HFF-Myc (cell line): Measurements from ENCODE around the gene IRF7.

Experiments
- DNase-seq: peaks from one replicate; pipeline ENCODE4 v3.0.0-alpha.2; 2011; ENCODE audit warnings: low read depth; ENCODE audit errors: extremely low read depth
- H3K4me3 ChIP-seq: replicated peaks from 2 replicates; pipeline ENCODE4 v1.5.1; 2011; ENCODE audit warnings: low read depth, mild to moderate bottlenecking, control low read depth, low read length
- CTCF ChIP-seq: IDR thresholded peaks from 2 replicates; pipeline ENCODE4 v1.5.1; 2012; ENCODE audit warnings: mild to moderate bottlenecking, low read depth, low read length, control low read depth; ENCODE audit errors: missing control alignments

IRF7 gene

GRCh38 chr11:587978-588380 is 27.8 kb downstream of the IRF7 start:
- DNase-seq: no peak
- no peak for TF ChIP-seq CTCF
- no peak overlapping the region for H3K4me3 ChIP-seq

DNA sequence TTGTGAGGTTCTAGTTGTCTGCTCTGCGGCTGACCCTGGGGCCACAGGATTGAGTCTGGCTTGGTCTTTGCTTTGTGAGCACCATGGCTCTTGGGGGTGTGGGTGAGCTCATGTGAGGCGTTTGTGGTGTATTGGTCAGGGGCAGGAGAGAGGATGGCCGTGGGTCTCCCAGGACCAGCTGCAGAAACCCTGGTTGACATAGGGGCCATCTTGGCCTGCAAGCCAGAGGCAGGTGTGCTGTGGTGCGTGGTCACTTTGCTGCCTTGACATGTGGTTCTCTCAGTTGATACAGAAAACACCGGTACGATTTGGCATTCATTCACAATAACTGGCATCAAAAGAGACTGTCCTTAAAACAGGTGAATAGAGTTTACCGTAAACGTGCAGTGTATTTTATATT is 28.2 kb downstream of the IRF7 start:
- DNase-seq: no peak
- no peak for TF ChIP-seq CTCF
- H3K4me3 ChIP-seq: no peak overlapping the region

DNA sequence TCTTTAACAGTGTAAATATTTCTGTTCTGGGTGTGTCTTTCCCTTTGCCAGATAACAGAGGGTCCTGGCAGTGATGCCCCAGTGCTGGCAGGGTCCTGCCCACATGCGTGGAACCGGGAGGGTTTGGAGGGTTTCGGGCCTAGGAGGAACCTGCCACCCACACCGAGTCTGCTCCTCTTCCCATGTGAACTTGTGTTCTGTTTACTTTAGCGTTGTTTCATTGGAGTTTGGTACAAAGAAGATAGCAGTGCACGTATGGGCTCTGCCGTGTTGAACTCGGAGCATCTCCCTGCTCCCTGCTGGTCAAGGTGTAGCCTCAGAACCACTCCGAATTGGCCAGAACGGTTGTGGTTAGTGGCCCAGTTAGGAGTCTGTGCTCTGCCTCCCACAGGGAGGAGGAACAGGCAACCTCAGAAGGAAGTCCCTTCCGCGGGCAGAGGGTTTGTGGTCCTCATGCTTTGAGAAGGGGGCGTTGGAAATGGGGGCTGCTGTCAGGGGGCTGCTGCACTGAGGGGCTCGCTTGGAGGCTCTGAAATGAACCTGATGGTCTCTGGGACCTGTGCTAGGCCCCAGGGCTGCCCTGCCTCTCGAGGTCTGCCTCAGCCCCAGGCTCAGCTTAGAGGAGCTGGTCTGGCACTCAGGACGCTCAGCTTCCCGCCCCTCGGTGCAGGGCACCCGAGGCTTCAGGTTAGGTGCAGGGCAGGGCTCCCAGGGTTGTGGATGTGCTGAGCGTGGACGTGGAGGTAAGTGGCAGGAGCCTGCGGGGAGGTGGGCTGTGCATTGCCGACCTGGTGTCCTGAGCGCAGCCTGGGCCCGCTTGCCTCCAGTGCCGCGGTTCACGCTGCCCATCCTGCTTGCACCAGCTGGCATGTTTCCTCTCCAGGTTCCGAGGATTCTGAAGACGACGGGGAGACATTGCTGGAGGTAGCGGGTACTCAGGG is 29.1 kb downstream of the IRF7 start:
- no peak for DNase-seq
- H3K4me3 ChIP-seq: no peak overlapping the region
- no peak for TF ChIP-seq CTCF

DNA sequence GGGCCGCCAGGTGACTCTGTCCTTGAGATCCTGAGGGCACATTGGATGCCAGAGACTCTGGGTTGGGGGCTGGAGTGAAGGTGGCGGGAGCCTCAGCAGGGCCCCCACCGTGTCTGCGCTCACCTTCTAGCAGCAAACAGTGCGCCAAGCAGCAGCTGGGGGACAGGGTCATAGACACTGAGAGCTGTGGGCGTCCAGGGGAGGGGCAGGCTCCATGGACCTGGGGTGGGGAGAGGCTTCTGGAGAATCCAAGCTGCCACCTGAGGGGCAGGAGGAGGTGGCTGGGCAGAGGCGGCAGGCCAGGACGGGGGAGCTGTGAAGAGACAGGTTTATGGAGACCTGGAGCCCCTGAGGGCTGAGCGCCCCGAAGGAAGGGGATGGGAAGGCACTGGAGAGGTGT is 31.5 kb downstream of the IRF7 start:
- TF ChIP-seq CTCF: no peak
- H3K4me3 ChIP-seq: no peak overlapping the region
- DNase-seq: no peak

DNA sequence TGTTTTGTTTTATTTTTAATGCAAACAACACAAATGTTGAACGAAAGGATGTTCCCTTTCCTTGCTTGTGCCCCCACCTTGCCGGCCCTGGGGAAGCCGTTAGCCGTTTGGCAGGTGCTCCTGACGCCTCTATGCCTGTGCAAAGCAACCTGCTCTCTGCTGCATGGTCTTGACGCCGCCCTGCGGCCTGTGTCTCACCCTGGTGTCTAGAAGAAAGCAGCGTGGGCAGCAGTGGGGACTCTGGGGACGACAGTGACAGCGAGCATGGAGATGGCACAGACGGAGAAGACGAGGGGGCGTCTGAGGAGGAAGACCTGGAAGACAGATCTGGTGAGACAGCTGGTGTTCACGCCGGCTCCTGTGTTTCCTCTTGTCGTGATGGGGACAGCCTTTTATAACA is 34.0 kb downstream of the IRF7 start:
- no peak for TF ChIP-seq CTCF
- no peak overlapping the region for H3K4me3 ChIP-seq
- no peak for DNase-seq

- no peak overlapping the region for H3K4me3 ChIP-seq
- TF ChIP-seq CTCF: no peak
- no peak for DNase-seq
Measured at GRCh38 chr11:581342-581741, 34.4 kb downstream of the IRF7 start.
